Endothelial cell of umbilical vein (primary cell): ENCODE results near the gene MESP2. TPM values are rescaled to one million over a fixed set of nuclear protein-coding genes. Genes with fewer than 3 reads are reported as not detected.

ENCODE experiments used
- BruUV-seq: library from RNA; stranded (reverse); fragments of 400-500 nt; replicated peaks from 2 replicates; lab custom pipeline; 2021; lab: Mats Ljungman, UMichigan
- CTCF ChIA-PET: fragments of 300-600, 350-600 bp; sonication (Branson Sonifier 250); formaldehyde crosslinking; loops from one replicate; lab custom pipeline; 2021; ENCODE audit warnings: antibody characterized with exemption, inconsistent platforms; lab: Charles Lee
- POLR2A ChIA-PET: fragments of 300-600, 350-600 bp; sonication (Branson Sonifier 250); formaldehyde crosslinking; loops from one replicate; lab custom pipeline; 2021; ENCODE audit warnings: antibody characterized with exemption, inconsistent platforms; lab: Charles Lee
- DNase-seq: peaks from one replicate; pipeline ENCODE4 v3.0.0-alpha.2; 2011; ENCODE audit warnings: low read depth, low spot score
- FAIRE-seq: peaks from 2 replicates; lab custom pipeline; 2011; peaks lifted over from hg19 to GRCh38; lab: Jason Lieb, UNC
- H2AFZ ChIP-seq: 2 replicates; pipeline ENCODE4 v1.6.0; 2012; ENCODE audit warnings: low read depth, low read length, control low read depth, inconsistent platforms
- H3K27ac ChIP-seq: 2 replicates; pipeline ENCODE4 v1.5.1; 2011; ENCODE audit warnings: low read depth, mild to moderate bottlenecking, control low read depth, low read length, moderate library complexity; ENCODE audit not compliant: insufficient read depth
- H3K27me3 ChIP-seq, 2 experiments: 2 replicates each; pipeline versions ENCODE4 v1.6.0 to v1.6.1; 2011; ENCODE audit warnings: low read length in 2 of 2, mixed read lengths in 1 of 2; ENCODE audit not compliant: control insufficient read depth in 2 of 2, insufficient read depth in 2 of 2
- H3K36me3 ChIP-seq, 2 experiments: 2 replicates in 1 of 2; 3 replicates in 1 of 2; pipeline ENCODE4 v1.5.1; 2011; ENCODE audit warnings: low read length in 2 of 2, mild to moderate bottlenecking in 1 of 2, moderate library complexity in 1 of 2; ENCODE audit not compliant: control insufficient read depth in 2 of 2, insufficient read depth in 2 of 2; ENCODE audit errors: extremely low read depth in 1 of 2
- H3K4me1 ChIP-seq: 3 replicates; pipeline ENCODE4 v1.5.1; 2011; ENCODE audit warnings: mild to moderate bottlenecking, low read length; ENCODE audit not compliant: control insufficient read depth, insufficient read depth; ENCODE audit errors: extremely low read depth
- H3K4me2 ChIP-seq: 2 replicates; pipeline ENCODE4 v1.6.1; 2011; ENCODE audit warnings: low read length, control low read depth, mixed read lengths; ENCODE audit not compliant: insufficient read depth
- H3K4me3 ChIP-seq, 3 experiments: fragments of 200-600 bp in 1 of 3; sonication (generic), shearing (Covaris generic) in 1 of 3; replicated peaks in 1 of 3; 2 replicates each; pipeline ENCODE4 v1.5.1; 2011 to 2016; ENCODE audit warnings: control low read depth in 3 of 3, low read length in 3 of 3, mild to moderate bottlenecking in 2 of 3, inconsistent platforms in 1 of 3, low read depth in 1 of 3, moderate library complexity in 1 of 3; ENCODE audit not compliant: insufficient read depth in 1 of 3
- H3K79me2 ChIP-seq: 2 replicates; pipeline ENCODE4 v1.6.0; 2012; ENCODE audit warnings: low read length, inconsistent platforms; ENCODE audit not compliant: control insufficient read depth, insufficient read depth
- H3K9ac ChIP-seq: replicated peaks from 2 replicates; pipeline ENCODE3; 2011; ENCODE audit warnings: low read length, control low read depth; ENCODE audit not compliant: insufficient read depth; ENCODE audit errors: extremely low read depth
- H3K9me1 ChIP-seq: replicated peaks from 3 replicates; pipeline ENCODE4 v1.6.0; 2011; ENCODE audit warnings: mild to moderate bottlenecking, low read length; ENCODE audit not compliant: control insufficient read depth, insufficient read depth; ENCODE audit errors: extremely low read depth
- H3K9me3 ChIP-seq: replicated peaks from 2 replicates; pipeline ENCODE4 v1.5.1; 2012; ENCODE audit warnings: low read length, inconsistent platforms; ENCODE audit not compliant: control insufficient read depth, insufficient read depth
- H4K20me1 ChIP-seq: replicated peaks from 2 replicates; pipeline ENCODE3; 2011; ENCODE audit warnings: mild to moderate bottlenecking, low read length; ENCODE audit not compliant: control insufficient read depth, insufficient read depth; ENCODE audit errors: extremely low read depth
- CTCF ChIP-seq, 2 donors: IDR thresholded peaks; 1 replicate in 1 of 2; 2 replicates in 1 of 2; pipeline ENCODE4 v1.5.1; 2011; ENCODE audit warnings: low read length in 2 of 2, mild to moderate bottlenecking in 2 of 2, moderate library complexity in 2 of 2, control low read depth in 1 of 2, inconsistent platforms in 1 of 2, low read depth in 1 of 2; ENCODE audit not compliant: insufficient read depth in 1 of 2; ENCODE audit errors: extremely low read depth in 1 of 2
- EZH2 ChIP-seq: IDR thresholded peaks from 2 replicates; pipeline ENCODE4 v1.6.1; 2012; ENCODE audit warnings: borderline replicate concordance, low read depth, mild to moderate bottlenecking, moderate library complexity, low read length, inconsistent platforms; ENCODE audit not compliant: severe bottlenecking
- FOS ChIP-seq: IDR thresholded peaks from 2 replicates; pipeline ENCODE4 v1.6.1; 2011; ENCODE audit warnings: mild to moderate bottlenecking, low read length, moderate library complexity, borderline replicate concordance; ENCODE audit not compliant: insufficient read depth
- GATA2 ChIP-seq: IDR thresholded peaks from 2 replicates; pipeline ENCODE4 v1.7.0; 2011; ENCODE audit warnings: low read depth, mild to moderate bottlenecking, moderate library complexity, mixed read lengths, low read length; ENCODE audit not compliant: insufficient read length, insufficient read depth
- JUN ChIP-seq: IDR thresholded peaks from 2 replicates; pipeline ENCODE4 v1.6.1; 2011; ENCODE audit warnings: borderline replicate concordance, low read depth; ENCODE audit not compliant: insufficient read length, insufficient read depth
- MAX ChIP-seq: IDR thresholded peaks from 2 replicates; pipeline ENCODE4 v1.6.1; 2011; ENCODE audit not compliant: insufficient read depth, insufficient read length
- MYC ChIP-seq: IDR thresholded peaks from one replicate; pipeline ENCODE4 v1.6.1; 2011; ENCODE audit warnings: mild to moderate bottlenecking, low read depth, low read length
- POLR2A ChIP-seq: IDR thresholded peaks from 2 replicates; pipeline ENCODE4 v1.6.1; 2012; ENCODE audit warnings: low read depth, mild to moderate bottlenecking, control low read depth, low read length
- POLR2AphosphoS5 ChIP-seq: IDR thresholded peaks from 2 replicates; pipeline ENCODE4 v1.6.1; 2012; ENCODE audit warnings: low read depth, mild to moderate bottlenecking, control low read depth, low read length, moderate library complexity; ENCODE audit not compliant: insufficient read depth
- dilution Hi-C: fragments of 300-500 bp; cut with MboI; formaldehyde crosslinking; loops from one replicate; pipeline ENCODE4 v1.15.0; 2019; ENCODE audit warnings: low sequenced_read_pairs; ENCODE audit not compliant: extremely low pct_ligation_motif_present
- intact Hi-C: fragments of 100-400 bp; cut with micrococcal nuclease; formaldehyde crosslinking; loops from one replicate; pipeline ENCODE4 v1.10.0; 2022
- polyA plus RNA-seq, 4 experiments: library from polyadenylated mRNA; depleted of rRNA in 3 of 4; stranded (reverse) in 3 of 4; unstranded in 1 of 4; fragments of >200 nt; gene quantifications; 2 replicates each; pipeline versions ENCODE4 v1.2.1 to v1.2.3, GENCODE V29; 2011 to 2012; ENCODE audit warnings: missing spikeins in 1 of 4
- total RNA-seq: library from RNA; stranded (reverse); gene quantifications from 2 replicates; pipeline ENCODE4 v1.2.3, GENCODE V29; 2021

The MESP2 gene
- total and polyA plus RNA-seq, 2 donors (not counting 3 experiments of a cell fraction or from before 2014, with no cell fraction given) = 0.42 to 0.43 TPM

GRCh38 chr15:89758981-89759380 is 17.2 kb upstream of the MESP2 start:
- Histone ChIP-seq H3K9ac (no peak overlapping the region), H3K4me3 (no peak overlapping the region), H3K27ac (no peak overlapping the region), H2AFZ (no peak overlapping the region), H3K9me3 (no peaks in the 10 kb centered on the region), H3K9me1 (no peaks in the 10 kb centered on the region), H3K36me3 (no peaks in the 10 kb centered on the region), H3K4me2 (no peak overlapping the region), H4K20me1 (no peaks in the 10 kb centered on the region), H3K4me1 (no peaks in the 10 kb centered on the region), H3K27me3 (peaks cover 0 to 5% of the 10 kb centered on the region in 2 experiments), H3K79me2 (no peaks in the 10 kb centered on the region)
- dilution Hi-C loops = loop anchor here (25.0 kb wide), 1 partner anchor 103 kb away; no protein-coding TSS in a partner anchor
- TF ChIP-seq MYC (no peak), POLR2A (no peak), JUN (no peak), EZH2 (no peak)
- no peak for FAIRE-seq
- ChIA-PET CTCF (interaction anchor here (0.8 to 12.2 kb wide), 4 partner anchors 9 to 328 kb away, joined by 3 to 599 read pairs (median 113); no protein-coding TSS in a partner anchor), POLR2A (no interaction called here)
- DNase-seq = no peak
- intact Hi-C loops = no loop called here
- BruUV-seq = no TSS peak

- dilution Hi-C loops = loop anchor here (25.0 kb wide), 1 partner anchor 102 kb away; no protein-coding TSS in a partner anchor
These were observed 16.3 kb upstream of the MESP2 start for GRCh38 chr15:89759835-89760234.

More at GRCh38 chr15:89759835-89760234, 16.3 kb upstream of the MESP2 start:
- POLR2A ChIA-PET = interaction anchor here (1.5 kb wide), 1 partner anchor 55 kb away, joined by 5 read pairs; the partner anchor contains the start of gene ANPEP
- no peak for DNase-seq
- BruUV-seq = no TSS peak
- CTCF ChIA-PET = interaction anchor here (0.6 to 12.2 kb wide), 15 partner anchors 8 to 426 kb away, joined by 3 to 599 read pairs (median 13); partner anchors contain the start of gene MESP2
- Histone ChIP-seq H3K27ac (no peak overlapping the region), H3K27me3 (peaks cover 0 to 5% of the 10 kb centered on the region in 2 experiments), H3K4me2 (no peak overlapping the region), H3K9ac (no peak overlapping the region), H3K4me3 (no peak overlapping the region), H3K36me3 (no peaks in the 10 kb centered on the region), H2AFZ (no peak overlapping the region), H3K4me1 (no peaks in the 10 kb centered on the region), H3K9me3 (no peaks in the 10 kb centered on the region), H3K79me2 (no peaks in the 10 kb centered on the region), H4K20me1 (no peaks in the 10 kb centered on the region), H3K9me1 (no peaks in the 10 kb centered on the region)
- no peak for TF ChIP-seq JUN
- no peak for TF ChIP-seq POLR2A
- no peak for TF ChIP-seq FOS
- TF ChIP-seq POLR2AphosphoS5 = no peak
- no peak for TF ChIP-seq EZH2
- no peak for TF ChIP-seq CTCF (IDR thresholded peaks at IDR 0.05; ENCODE audit: extremely low read depth in 1 of 2, insufficient read depth in 1 of 2, low read depth in 1 of 2, low read length in 2 of 2)
- TF ChIP-seq GATA2 = no peak
- TF ChIP-seq MAX = no peak
- FAIRE-seq = no peak
- intact Hi-C loops = loop anchor here (1.0 to 2.0 kb wide), 4 partner anchors 20 to 128 kb away; no protein-coding TSS in a partner anchor
